ENCODE data around the gene LRRC19.

LRRC19 gene

DNA sequence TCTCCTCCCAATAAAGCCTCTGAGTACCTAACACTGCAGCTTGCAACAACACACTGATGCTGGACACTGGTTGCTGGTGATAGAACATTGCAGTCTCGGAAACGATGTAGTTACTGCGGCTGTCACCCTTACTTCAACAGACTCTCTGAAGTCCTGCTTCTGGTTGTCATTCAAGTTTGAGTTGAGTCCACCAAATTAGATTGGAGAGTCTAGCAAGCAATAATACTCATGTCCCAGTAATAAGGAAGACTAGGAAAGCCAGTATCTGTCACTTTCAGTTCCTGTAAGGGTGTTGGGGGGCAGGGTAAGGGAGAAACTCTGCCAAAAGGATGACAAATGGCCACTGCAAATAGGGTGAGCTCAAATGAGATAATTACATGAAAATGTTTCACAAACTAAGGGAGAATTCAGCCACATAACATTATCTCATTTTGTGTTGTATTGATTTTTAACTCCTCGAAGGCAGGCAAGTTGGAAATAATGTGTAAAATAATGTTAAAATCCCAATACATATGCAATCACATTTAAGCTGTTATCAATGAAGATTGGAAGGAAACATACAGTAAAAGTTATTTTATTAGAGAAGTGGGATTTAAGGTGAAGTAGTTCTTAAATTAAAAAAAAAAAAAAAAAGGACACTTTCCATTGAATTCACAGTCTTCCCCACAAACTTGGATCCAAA, 50.1 kb downstream of the LRRC19 start:
- no peaks in the 10 kb centered on the region for H3K9me3 ChIP-seq (ENCODE audit: insufficient read depth, low read length, severe bottlenecking)
- TF ChIP-seq EZH2 (IDR thresholded peaks at IDR 0.05; ENCODE audit: borderline replicate concordance, low read depth, low read length, severe bottlenecking) = no peak
- TF ChIP-seq, protein P1, sequence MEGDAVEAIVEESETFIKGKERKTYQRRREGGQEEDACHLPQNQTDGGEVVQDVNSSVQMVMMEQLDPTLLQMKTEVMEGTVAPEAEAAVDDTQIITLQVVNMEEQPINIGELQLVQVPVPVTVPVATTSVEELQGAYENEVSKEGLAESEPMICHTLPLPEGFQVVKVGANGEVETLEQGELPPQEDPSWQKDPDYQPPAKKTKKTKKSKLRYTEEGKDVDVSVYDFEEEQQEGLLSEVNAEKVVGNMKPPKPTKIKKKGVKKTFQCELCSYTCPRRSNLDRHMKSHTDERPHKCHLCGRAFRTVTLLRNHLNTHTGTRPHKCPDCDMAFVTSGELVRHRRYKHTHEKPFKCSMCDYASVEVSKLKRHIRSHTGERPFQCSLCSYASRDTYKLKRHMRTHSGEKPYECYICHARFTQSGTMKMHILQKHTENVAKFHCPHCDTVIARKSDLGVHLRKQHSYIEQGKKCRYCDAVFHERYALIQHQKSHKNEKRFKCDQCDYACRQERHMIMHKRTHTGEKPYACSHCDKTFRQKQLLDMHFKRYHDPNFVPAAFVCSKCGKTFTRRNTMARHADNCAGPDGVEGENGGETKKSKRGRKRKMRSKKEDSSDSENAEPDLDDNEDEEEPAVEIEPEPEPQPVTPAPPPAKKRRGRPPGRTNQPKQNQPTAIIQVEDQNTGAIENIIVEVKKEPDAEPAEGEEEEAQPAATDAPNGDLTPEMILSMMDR (IDR thresholded peaks at IDR 0.05; ENCODE audit: borderline replicate concordance, extremely low read depth, low read length, poor library complexity, severe bottlenecking) = no peak
- H3K4me1 ChIP-seq (ENCODE audit: insufficient read depth, low read length) = peaks cover 28% of the 10 kb centered on the region
- no peak for ATAC-seq (ENCODE audit: insufficient read depth, low read depth)
- H3K79me2 ChIP-seq (ENCODE audit: insufficient read depth, low read length) = peaks cover 22% of the 10 kb centered on the region
- H4K20me1 ChIP-seq (ENCODE audit: insufficient read depth, low read length) = no peaks in the 10 kb centered on the region
- no peak for DNase-seq
- H3K36me3 ChIP-seq (ENCODE audit: insufficient read depth, low read length) = no peaks in the 10 kb centered on the region
- H3K4me3 ChIP-seq (ENCODE audit: low read depth in 1 of 2, low read length in 2 of 2) = peak overlapping the region; percentile 38 to 67; a peak in 3 of 4 replicates
- no peaks in the 10 kb centered on the region for H3K27me3 ChIP-seq (ENCODE audit: insufficient read depth, low read length, poor library complexity)
- H2AFZ ChIP-seq (ENCODE audit: low read depth, low read length) = peak overlapping the region; percentile 96
- H3K4me2 ChIP-seq (ENCODE audit: insufficient read depth, low read length) = peak overlapping the region; percentile 70
- H3K9ac ChIP-seq (ENCODE audit: low read depth, low read length) = peak overlapping the region; percentile 75
- peak overlapping the region; percentile 95 for H3K27ac ChIP-seq (ENCODE audit: low read length)

DNA sequence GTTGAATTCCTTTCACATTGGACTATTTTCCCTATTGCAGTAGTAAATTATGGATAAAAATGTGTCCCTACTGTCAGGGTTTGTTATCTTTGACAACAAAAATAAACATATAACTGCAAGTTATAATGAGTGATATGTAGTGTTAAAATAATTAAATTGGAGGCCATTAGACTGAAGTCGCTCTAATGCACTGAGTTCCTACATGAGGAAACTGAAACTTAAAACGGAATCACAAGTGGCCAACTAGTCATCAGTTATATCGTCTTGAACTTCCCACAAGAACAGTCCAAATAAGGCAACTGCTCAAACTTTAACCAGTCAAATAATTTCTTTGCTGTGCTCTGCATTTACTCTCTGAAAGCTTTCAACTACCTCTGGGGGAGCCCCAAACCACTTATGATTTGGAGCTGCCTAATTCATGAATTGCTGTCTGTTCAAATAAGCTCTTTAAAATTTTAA, 51.4 kb downstream of the LRRC19 start:
- Histone ChIP-seq H2AFZ (ENCODE audit: low read depth, low read length) (no peak overlapping the region), H3K4me3 (ENCODE audit: low read depth in 1 of 2, low read length in 2 of 2) (no peak overlapping the region), H3K4me2 (ENCODE audit: insufficient read depth, low read length) (no peak overlapping the region), H3K27me3 (ENCODE audit: insufficient read depth, low read length, poor library complexity) (no peaks in the 10 kb centered on the region), H3K36me3 (ENCODE audit: insufficient read depth, low read length) (no peaks in the 10 kb centered on the region), H3K79me2 (ENCODE audit: insufficient read depth, low read length) (peaks cover 22% of the 10 kb centered on the region), H4K20me1 (ENCODE audit: insufficient read depth, low read length) (no peaks in the 10 kb centered on the region), H3K4me1 (ENCODE audit: insufficient read depth, low read length) (peaks cover 28% of the 10 kb centered on the region), H3K9ac (ENCODE audit: low read depth, low read length) (no peak overlapping the region), H3K9me3 (ENCODE audit: insufficient read depth, low read length, severe bottlenecking) (no peaks in the 10 kb centered on the region), H3K27ac (ENCODE audit: low read length) (no peak overlapping the region)
- ATAC-seq (ENCODE audit: insufficient read depth, low read depth) (no peak), DNase-seq (no peak)
- TF ChIP-seq, protein P1 (IDR thresholded peaks at IDR 0.05; ENCODE audit: borderline replicate concordance, extremely low read depth, low read length, poor library complexity, severe bottlenecking) = no peak
- no peak for TF ChIP-seq EZH2 (IDR thresholded peaks at IDR 0.05; ENCODE audit: borderline replicate concordance, low read depth, low read length, severe bottlenecking)

DNA sequence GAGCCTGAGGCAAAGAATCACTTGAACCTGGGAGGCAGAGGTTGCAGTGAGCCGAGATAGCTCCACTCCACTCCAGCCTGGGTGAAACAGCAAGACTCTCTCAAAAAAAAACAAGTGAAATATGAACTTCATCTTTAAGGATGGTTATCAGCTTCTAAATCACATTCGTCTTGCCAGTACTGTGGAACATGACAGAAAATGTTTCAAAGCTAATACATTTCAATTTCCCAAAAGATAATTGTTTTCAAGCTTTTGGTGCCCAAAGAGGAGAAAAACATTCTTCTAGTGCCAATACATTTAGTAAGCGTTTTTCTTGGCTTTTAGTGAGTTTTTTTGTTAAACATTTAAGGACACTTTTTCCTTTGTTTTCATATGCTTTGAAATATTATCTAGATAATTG, 53.7 kb downstream of the LRRC19 start:
- TF ChIP-seq, protein P1 (IDR thresholded peaks at IDR 0.05; ENCODE audit: borderline replicate concordance, extremely low read depth, low read length, poor library complexity, severe bottlenecking) = no peak
- TF ChIP-seq EZH2 (IDR thresholded peaks at IDR 0.05; ENCODE audit: borderline replicate concordance, low read depth, low read length, severe bottlenecking) = no peak
- peaks cover 10% of the 10 kb centered on the region for H3K79me2 ChIP-seq (ENCODE audit: insufficient read depth, low read length)
- DNase-seq = no peak
- H3K4me2 ChIP-seq (ENCODE audit: insufficient read depth, low read length) = no peak overlapping the region
- H3K4me3 ChIP-seq (ENCODE audit: low read depth in 1 of 2, low read length in 2 of 2) = no peak overlapping the region
- peaks cover 22% of the 10 kb centered on the region for H3K4me1 ChIP-seq (ENCODE audit: insufficient read depth, low read length)
- ATAC-seq (ENCODE audit: insufficient read depth, low read depth) = no peak
- H2AFZ ChIP-seq (ENCODE audit: low read depth, low read length) = no peak overlapping the region
- no peak overlapping the region for H3K27ac ChIP-seq (ENCODE audit: low read length)
- no peaks in the 10 kb centered on the region for H4K20me1 ChIP-seq (ENCODE audit: insufficient read depth, low read length)
- no peaks in the 10 kb centered on the region for H3K27me3 ChIP-seq (ENCODE audit: insufficient read depth, low read length, poor library complexity)
- H3K36me3 ChIP-seq (ENCODE audit: insufficient read depth, low read length) = no peaks in the 10 kb centered on the region; the same call in 1 of the 2 replicates
- H3K9ac ChIP-seq (ENCODE audit: low read depth, low read length) = no peak overlapping the region
- H3K9me3 ChIP-seq (ENCODE audit: insufficient read depth, low read length, severe bottlenecking) = no peaks in the 10 kb centered on the region

Data from DND-41 (cell line).